ENCODE measurements around the gene RBFOX2. TPM values are rescaled to one million over a fixed set of nuclear protein-coding genes. Genes with fewer than 3 reads are reported as not detected.

Gene RBFOX2
- total RNA-seq, 2 experiments from 2014 or later, result 54.3 to 78.7 TPM

GRCh38 chr22:35784633-35785032 lies 244.0 kb downstream of the RBFOX2 start:
- peaks cover 42% of the 10 kb centered on the region for H3K36me3 ChIP-seq (ENCODE audit: insufficient read depth, low read length)
- no peaks in the 10 kb centered on the region for H4K20me1 ChIP-seq (ENCODE audit: insufficient read depth, low read length)
- no TSS peak for BruUV-seq (replicated peaks)
- no peak overlapping the region for H3K27ac ChIP-seq (ENCODE audit: low read depth, low read length, poor library complexity, severe bottlenecking)
- TF ChIP-seq, protein P1, sequence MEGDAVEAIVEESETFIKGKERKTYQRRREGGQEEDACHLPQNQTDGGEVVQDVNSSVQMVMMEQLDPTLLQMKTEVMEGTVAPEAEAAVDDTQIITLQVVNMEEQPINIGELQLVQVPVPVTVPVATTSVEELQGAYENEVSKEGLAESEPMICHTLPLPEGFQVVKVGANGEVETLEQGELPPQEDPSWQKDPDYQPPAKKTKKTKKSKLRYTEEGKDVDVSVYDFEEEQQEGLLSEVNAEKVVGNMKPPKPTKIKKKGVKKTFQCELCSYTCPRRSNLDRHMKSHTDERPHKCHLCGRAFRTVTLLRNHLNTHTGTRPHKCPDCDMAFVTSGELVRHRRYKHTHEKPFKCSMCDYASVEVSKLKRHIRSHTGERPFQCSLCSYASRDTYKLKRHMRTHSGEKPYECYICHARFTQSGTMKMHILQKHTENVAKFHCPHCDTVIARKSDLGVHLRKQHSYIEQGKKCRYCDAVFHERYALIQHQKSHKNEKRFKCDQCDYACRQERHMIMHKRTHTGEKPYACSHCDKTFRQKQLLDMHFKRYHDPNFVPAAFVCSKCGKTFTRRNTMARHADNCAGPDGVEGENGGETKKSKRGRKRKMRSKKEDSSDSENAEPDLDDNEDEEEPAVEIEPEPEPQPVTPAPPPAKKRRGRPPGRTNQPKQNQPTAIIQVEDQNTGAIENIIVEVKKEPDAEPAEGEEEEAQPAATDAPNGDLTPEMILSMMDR (conservative IDR thresholded peaks at IDR 0.05; ENCODE audit: low read length), result no peak
- no peak for TF ChIP-seq EZH2phosphoT487 (IDR thresholded peaks at IDR 0.05; ENCODE audit: borderline replicate concordance, low read depth, low read length)
- intact Hi-C loops (cut with micrococcal nuclease; ENCODE audit: unreplicated experiment), result loop anchor here (10.0 kb wide), 1 partner anchor 60 kb away; no protein-coding TSS in a partner anchor
- CTCF ChIA-PET (ENCODE audit: unreplicated experiment), result no interaction called here
- no peak overlapping the region for H3K4me2 ChIP-seq (ENCODE audit: low read length)
- DNase-seq (ENCODE audit: low spot score), result no peak
- no peaks in the 10 kb centered on the region for H3K9me3 ChIP-seq (ENCODE audit: low read length)
- no peak overlapping the region for H2AFZ ChIP-seq (ENCODE audit: low read length)
- H3K4me1 ChIP-seq (ENCODE audit: insufficient read depth, low read length, poor library complexity, severe bottlenecking), result peaks cover 15% of the 10 kb centered on the region
- POLR2A ChIA-PET, result no interaction called here
- no peaks in the 10 kb centered on the region for H3K79me2 ChIP-seq (ENCODE audit: insufficient read depth, low read depth, low read length)
- no peaks in the 10 kb centered on the region for H3K9me2 ChIP-seq (ENCODE audit: insufficient read depth, low read length)
- H3K4me3 ChIP-seq (ENCODE audit: low read depth, low read length, poor library complexity, severe bottlenecking), result no peak overlapping the region

- TF ChIP-seq, protein P1 (conservative IDR thresholded peaks at IDR 0.05; ENCODE audit: low read length), result no peak
- TF ChIP-seq EZH2phosphoT487 (IDR thresholded peaks at IDR 0.05; ENCODE audit: borderline replicate concordance, low read depth, low read length), result no peak
- ChIA-PET POLR2A (no interaction called here), CTCF (ENCODE audit: unreplicated experiment) (no interaction called here)
- no peak for DNase-seq (ENCODE audit: low spot score)
- peaks cover 15% of the 10 kb centered on the region for H3K4me1 ChIP-seq (ENCODE audit: insufficient read depth, low read length, poor library complexity, severe bottlenecking)
- H3K4me2 ChIP-seq (ENCODE audit: low read length), result no peak overlapping the region
- no peaks in the 10 kb centered on the region for H3K79me2 ChIP-seq (ENCODE audit: insufficient read depth, low read depth, low read length)
- no peaks in the 10 kb centered on the region for H3K9me3 ChIP-seq (ENCODE audit: low read length)
- intact Hi-C loops (cut with micrococcal nuclease; ENCODE audit: unreplicated experiment), result loop anchor here (10.0 kb wide), 1 partner anchor 61 kb away; no protein-coding TSS in a partner anchor
- no peak overlapping the region for H3K27ac ChIP-seq (ENCODE audit: low read depth, low read length, poor library complexity, severe bottlenecking)
- BruUV-seq (replicated peaks), result no TSS peak
- no peak overlapping the region for H3K4me3 ChIP-seq (ENCODE audit: low read depth, low read length, poor library complexity, severe bottlenecking)
- H3K9me2 ChIP-seq (ENCODE audit: insufficient read depth, low read length), result no peaks in the 10 kb centered on the region
- H2AFZ ChIP-seq (ENCODE audit: low read length), result no peak overlapping the region
- H4K20me1 ChIP-seq (ENCODE audit: insufficient read depth, low read length), result no peaks in the 10 kb centered on the region
- H3K36me3 ChIP-seq (ENCODE audit: insufficient read depth, low read length), result peaks cover 41% of the 10 kb centered on the region
Measured at GRCh38 chr22:35783943-35784614, 244.5 kb downstream of the RBFOX2 start.

GRCh38 chr22:35782504-35782903 lies 246.1 kb downstream of the RBFOX2 start:
- Histone ChIP-seq H3K4me2 (ENCODE audit: low read length) (no peak overlapping the region), H2AFZ (ENCODE audit: low read length) (no peak overlapping the region), H4K20me1 (ENCODE audit: insufficient read depth, low read length) (no peaks in the 10 kb centered on the region), H3K4me3 (ENCODE audit: low read depth, low read length, poor library complexity, severe bottlenecking) (no peak overlapping the region), H3K4me1 (ENCODE audit: insufficient read depth, low read length, poor library complexity, severe bottlenecking) (peaks cover 15% of the 10 kb centered on the region), H3K36me3 (ENCODE audit: insufficient read depth, low read length) (peaks cover 40% of the 10 kb centered on the region), H3K27ac (ENCODE audit: low read depth, low read length, poor library complexity, severe bottlenecking) (no peak overlapping the region), H3K79me2 (ENCODE audit: insufficient read depth, low read depth, low read length) (no peaks in the 10 kb centered on the region), H3K9me3 (ENCODE audit: low read length) (no peaks in the 10 kb centered on the region), H3K9me2 (ENCODE audit: insufficient read depth, low read length) (no peaks in the 10 kb centered on the region)
- CTCF ChIA-PET (ENCODE audit: unreplicated experiment), result interaction anchor here (0.9 kb wide), 1 partner anchor 372 kb away, joined by 4 read pairs; no protein-coding TSS in a partner anchor
- BruUV-seq (replicated peaks), result no TSS peak
- intact Hi-C loops (cut with micrococcal nuclease; ENCODE audit: unreplicated experiment), result loop anchor here (10.0 kb wide), 1 partner anchor 62 kb away; no protein-coding TSS in a partner anchor
- no peak for TF ChIP-seq EZH2phosphoT487 (IDR thresholded peaks at IDR 0.05; ENCODE audit: borderline replicate concordance, low read depth, low read length)
- TF ChIP-seq, protein P1 (conservative IDR thresholded peaks at IDR 0.05; ENCODE audit: low read length), result no peak
- DNase-seq (ENCODE audit: low spot score), result no peak
- POLR2A ChIA-PET, result interaction anchor here (1.0 to 1.2 kb wide), 2 partner anchors 13 to 52 kb away, joined by 3 to 5 read pairs; no protein-coding TSS in a partner anchor

All from OCI-LY7 (cell line).